PFSK-1 (cell line): ENCODE measurements around the gene DHRS7.

Source experiments
- POLR2AphosphoS5 ChIP-seq: IDR thresholded peaks from 2 replicates; pipeline ENCODE4 v1.6.1; 2012; ENCODE audit warnings: low read depth, mild to moderate bottlenecking, control low read depth, low read length, moderate library complexity
- REST ChIP-seq, 2 experiments: IDR thresholded peaks; 2 replicates each; pipeline versions ENCODE4 v1.6.1 to v1.8.0; 2011 to 2012; ENCODE audit warnings: low read depth in 2 of 2, low read length in 2 of 2, control low read depth in 1 of 2, inconsistent platforms in 1 of 2, mild to moderate bottlenecking in 1 of 2, moderate library complexity in 1 of 2; ENCODE audit not compliant: insufficient read depth in 1 of 2
- TAF1 ChIP-seq: IDR thresholded peaks from 2 replicates; pipeline ENCODE4 v1.6.1; 2012; ENCODE audit warnings: low read length, control low read depth, borderline replicate concordance; ENCODE audit not compliant: insufficient read depth

- TF ChIP-seq POLR2AphosphoS5 (no peak), TAF1 (no peak), REST (IDR thresholded peaks at IDR 0.05; ENCODE audit: insufficient read depth in 1 of 2, low read depth in 2 of 2, low read length in 2 of 2) (no peak)
Observed at GRCh38 chr14:60163693-60164092, 1.5 kb downstream of the DHRS7 start.
